Measurements from ENCODE around the gene SELENOI.

The SELENOI gene

GRCh38 chr2:26336719-26337118 is 9.2 kb upstream of the SELENOI start:
- no peak for TF ChIP-seq CTCF (IDR thresholded peaks at IDR 0.05; ENCODE audit: insufficient read depth, missing control alignments)
- no peak for DNase-seq (ENCODE audit: insufficient read length, low spot score)
- no peak for FAIRE-seq

- DNase-seq (ENCODE audit: insufficient read length, low spot score) (no peak), FAIRE-seq (no peak)
- no peak for TF ChIP-seq CTCF (IDR thresholded peaks at IDR 0.05; ENCODE audit: insufficient read depth, missing control alignments)
Observed at GRCh38 chr2:26337298-26337697, 8.6 kb upstream of the SELENOI start.

- DNase-seq (ENCODE audit: insufficient read length, low spot score), result no peak
- no peak for TF ChIP-seq CTCF (IDR thresholded peaks at IDR 0.05; ENCODE audit: insufficient read depth, missing control alignments)
- FAIRE-seq, result no peak
Observed at GRCh38 chr2:26340831-26341230, 5.1 kb upstream of the SELENOI start.

- no peak for TF ChIP-seq CTCF (IDR thresholded peaks at IDR 0.05; ENCODE audit: insufficient read depth, missing control alignments)
- FAIRE-seq, result no peak
Observed at GRCh38 chr2:26344581-26345282, 1.2 kb upstream of the SELENOI start.

GRCh38 chr2:26345283-26345544 is 729 bp upstream of the SELENOI start:
- FAIRE-seq (no peak), DNase-seq (ENCODE audit: insufficient read length, low spot score) (no peak)
- TF ChIP-seq CTCF (IDR thresholded peaks at IDR 0.05; ENCODE audit: insufficient read depth, missing control alignments), result no peak

More at GRCh38 chr2:26344581-26345282, 1.2 kb upstream of the SELENOI start:
- DNase-seq (ENCODE audit: insufficient read length, low spot score), result no peak

GRCh38 chr2:26346454-26347053 is 611 bp downstream of the SELENOI start, which contains the start of gene ADGRF3:
TSS of gene ADGRF3 (minus strand) at chr2:26346789. CDS start at chr2:26346234, 555 bp downstream.
- FAIRE-seq, result no peak
- DNase-seq (ENCODE audit: insufficient read length, low spot score), result no peak
- no peak for TF ChIP-seq CTCF (IDR thresholded peaks at IDR 0.05; ENCODE audit: insufficient read depth, missing control alignments)

GRCh38 chr2:26347286-26347865 is 1.4 kb downstream of the SELENOI start:
- TF ChIP-seq CTCF (IDR thresholded peaks at IDR 0.05; ENCODE audit: insufficient read depth, missing control alignments), result no peak
- DNase-seq (ENCODE audit: insufficient read length, low spot score) (no peak), FAIRE-seq (no peak)
